GM12865 (cell line): ENCODE measurements around the gene HJV.
A peak's percentile ranks its signal among the peaks of the same experiment; 100 is the strongest.

Experiments
- DNase-seq: peaks from one replicate; pipeline ENCODE4 v3.0.0; 2010; ENCODE audit warnings: low read depth
- H3K4me3 ChIP-seq: 2 replicates; pipeline ENCODE4 v1.5.1; 2011; ENCODE audit warnings: mild to moderate bottlenecking, low read depth, low read length, control low read depth
- CTCF ChIP-seq: IDR thresholded peaks from 2 replicates; pipeline ENCODE4 v1.5.1; 2011; ENCODE audit warnings: low read length, control low read depth, low read depth, inconsistent platforms; ENCODE audit not compliant: insufficient read depth; ENCODE audit errors: missing control alignments

The HJV gene

GRCh38 chr1:146012703-146013558, 8.6 kb downstream of the HJV start:
- no peak overlapping the region for H3K4me3 ChIP-seq

GRCh38 chr1:146010126-146010738, 11.3 kb downstream of the HJV start:
- no peak overlapping the region for H3K4me3 ChIP-seq
- DNase-seq = no peak
- TF ChIP-seq CTCF = no peak

More at GRCh38 chr1:146012703-146013558, 8.6 kb downstream of the HJV start:
- TF ChIP-seq CTCF = peak; percentile 71
- DNase-seq = peak; percentile 73

- DNase-seq = no peak
- TF ChIP-seq CTCF = no peak
- H3K4me3 ChIP-seq = no peak overlapping the region
Observed at GRCh38 chr1:146007489-146008133, 13.9 kb downstream of the HJV start.

- no peak for TF ChIP-seq CTCF
- no peak overlapping the region for H3K4me3 ChIP-seq
- no peak for DNase-seq
Observed at GRCh38 chr1:146001709-146002108, 19.8 kb downstream of the HJV start.

GRCh38 chr1:145999321-146000024, 22.1 kb downstream of the HJV start:
- TF ChIP-seq CTCF = no peak
- peak; percentile 18 for DNase-seq
- no peak overlapping the region for H3K4me3 ChIP-seq

- DNase-seq = no peak
- H3K4me3 ChIP-seq = peak overlapping the region; percentile 64; the same call in 1 of the 2 replicates
- TF ChIP-seq CTCF = no peak
Observed at GRCh38 chr1:145997718-145998023, 23.9 kb downstream of the HJV start.
